ENCODE results near the gene SLC25A26.

The SLC25A26 gene

GRCh38 chr3:66380200-66380932 lies 159.6 kb downstream of the SLC25A26 start:
- no peak for DNase-seq

GRCh38 chr3:66381626-66382025 lies 160.8 kb downstream of the SLC25A26 start:
- DNase-seq = no peak

GRCh38 chr3:66382142-66382541 lies 161.3 kb downstream of the SLC25A26 start:
- DNase-seq = no peak

GRCh38 chr3:66383023-66383422 lies 162.2 kb downstream of the SLC25A26 start:
- DNase-seq = no peak

- DNase-seq = no peak
These were observed 163.4 kb downstream of the SLC25A26 start for GRCh38 chr3:66383998-66384745.

- no peak for DNase-seq
These were observed 164.3 kb downstream of the SLC25A26 start for GRCh38 chr3:66385066-66385465.

GRCh38 chr3:66386011-66386924 lies 165.5 kb downstream of the SLC25A26 start:
- DNase-seq = no peak

GRCh38 chr3:66386925-66387650 lies 166.3 kb downstream of the SLC25A26 start:
- DNase-seq = no peak

- no peak for DNase-seq
These were observed 169.2 kb downstream of the SLC25A26 start for GRCh38 chr3:66390013-66390412.

GRCh38 chr3:66392512-66392911 lies 171.7 kb downstream of the SLC25A26 start:
- DNase-seq = no peak

- no peak for DNase-seq
These were observed 172.1 kb downstream of the SLC25A26 start for GRCh38 chr3:66392966-66393332.

GRCh38 chr3:66393333-66394005 lies 172.7 kb downstream of the SLC25A26 start:
- DNase-seq = no peak

GRCh38 chr3:66394019-66394752 lies 173.4 kb downstream of the SLC25A26 start:
- DNase-seq = no peak

- DNase-seq = no peak
These were observed 174.0 kb downstream of the SLC25A26 start for GRCh38 chr3:66394753-66395249.

GRCh38 chr3:66395635-66396034 lies 174.8 kb downstream of the SLC25A26 start:
- DNase-seq = no peak

- DNase-seq = no peak
These were observed 175.5 kb downstream of the SLC25A26 start for GRCh38 chr3:66396161-66396760.

GRCh38 chr3:66396888-66397287 lies 176.1 kb downstream of the SLC25A26 start:
- no peak for DNase-seq

- no peak for DNase-seq
These were observed 176.9 kb downstream of the SLC25A26 start for GRCh38 chr3:66397745-66398144.

GRCh38 chr3:66398228-66399025 lies 177.6 kb downstream of the SLC25A26 start:
- no peak for DNase-seq

Data from NCI-H774 (cell line).